Small intestine (tissue), 7 donors: ENCODE results near the gene JMJD1C. TPM values are rescaled to one million over a fixed set of nuclear protein-coding genes. Genes with fewer than 3 reads are reported as not detected.
A peak's percentile ranks its signal among the peaks of the same experiment; 100 is the strongest.

Experiments
- DNase-seq, 2 donors: peaks; one replicate each; pipeline versions ENCODE4 v3.0.0 to v3.0.0-alpha.2; 2013
- FAIRE-seq: peaks from 2 replicates; lab custom pipeline; 2012; peaks lifted over from hg19 to GRCh38; lab: Jason Lieb, UNC
- H3K27ac ChIP-seq, 3 donors: one replicate each; pipeline ENCODE4 v1.5.1; 2013; ENCODE audit warnings: low read length in 2 of 3, mild to moderate bottlenecking in 2 of 3, control low read depth in 1 of 3, inconsistent platforms in 1 of 3, low read depth in 1 of 3, moderate library complexity in 1 of 3
- H3K27me3 ChIP-seq, 3 donors: one replicate each; pipeline ENCODE4 v1.6.1; 2013; ENCODE audit warnings: low read length in 3 of 3, inconsistent platforms in 1 of 3; ENCODE audit not compliant: control insufficient read depth in 3 of 3, insufficient read depth in 3 of 3
- H3K36me3 ChIP-seq, 3 donors: one replicate each; pipeline ENCODE4 v1.6.1; 2013; ENCODE audit warnings: low read length in 3 of 3, inconsistent platforms in 1 of 3, low read depth in 1 of 3, mild to moderate bottlenecking in 1 of 3, moderate library complexity in 1 of 3; ENCODE audit not compliant: control insufficient read depth in 3 of 3, insufficient read depth in 2 of 3
- H3K4me1 ChIP-seq, 3 donors: one replicate each; pipeline ENCODE4 v1.6.1; 2013; ENCODE audit warnings: low read length in 2 of 3, inconsistent platforms in 1 of 3, low read depth in 1 of 3, mild to moderate bottlenecking in 1 of 3, moderate library complexity in 1 of 3; ENCODE audit not compliant: control insufficient read depth in 3 of 3, insufficient read depth in 2 of 3
- H3K4me3 ChIP-seq, 3 donors: one replicate each; pipeline ENCODE4 v1.5.1; 2013; ENCODE audit warnings: low read length in 3 of 3, control low read depth in 1 of 3, inconsistent platforms in 1 of 3, low read depth in 1 of 3, mild to moderate bottlenecking in 1 of 3, moderate library complexity in 1 of 3
- H3K9me3 ChIP-seq, 2 donors: one replicate each; pipeline ENCODE4 v1.6.1; 2013; ENCODE audit warnings: low read depth in 1 of 2, low read length in 1 of 2; ENCODE audit not compliant: control insufficient read depth in 2 of 2, insufficient read depth in 1 of 2
- WGBS, 3 donors: extraction: QIAGEN DNeasy Blood & Tissue Kit; methylation state at CpG; one replicate each; pipeline ENCODE4 v1.1.7; 2013; 5-methylcytosine and 5-hydroxymethylcytosine counted together
- polyA plus RNA-seq, 4 donors: library from polyadenylated mRNA; stranded (reverse) in 3 of 4; unstranded in 1 of 4; fragments of 200-250 nt in 3 of 4; fragments of 120-200 nt in 1 of 4; gene quantifications; one replicate each; pipeline versions ENCODE4 v1.2.1 to v1.2.3, GENCODE V29; 2013
- donor health status: healthy with polysubstance abuse.
- donor health status: control.
- donor health status: control.
- donor health status: Bipolar disorder and iron deficiency.
- donor health status: healthy.

The JMJD1C gene
- polyA plus RNA-seq, 4 donors, result 22.4 to 108 (median 39.1) TPM

DNA sequence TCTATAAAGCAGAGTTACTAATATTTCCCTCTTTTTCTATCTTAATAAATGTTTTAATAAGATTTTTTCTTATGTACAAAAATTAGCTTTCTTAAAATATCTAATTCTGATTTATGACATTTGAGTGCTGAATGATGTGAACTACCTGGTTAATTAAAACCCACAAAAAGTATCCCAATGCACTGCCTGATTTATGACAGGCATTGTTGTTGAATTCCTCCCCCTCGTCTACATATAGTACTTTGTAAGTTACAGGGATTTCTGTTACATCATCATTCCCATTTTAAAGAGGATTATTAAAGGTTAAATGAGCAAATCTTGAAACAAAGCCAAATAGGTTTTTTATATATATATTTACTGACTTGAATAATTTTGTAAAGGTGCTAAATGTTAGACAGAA, 241.5 kb downstream of the JMJD1C start:
- Histone ChIP-seq H3K4me1 (peaks cover 0 to 5% (median 3%) of the 10 kb centered on the region in 3 donors), H3K27ac (no peak overlapping the region), H3K9me3 (no peaks in the 10 kb centered on the region), H3K4me3 (no peak overlapping the region), H3K36me3 (peaks cover 0 to 16% (median 0%) of the 10 kb centered on the region in 3 donors), H3K27me3 (no peaks in the 10 kb centered on the region)
- no peak for FAIRE-seq
- 77 to 81% (median 80%) methylated on average over 1 of the region's 1 CpG for WGBS, 3 donors
- DNase-seq, result no peak

DNA sequence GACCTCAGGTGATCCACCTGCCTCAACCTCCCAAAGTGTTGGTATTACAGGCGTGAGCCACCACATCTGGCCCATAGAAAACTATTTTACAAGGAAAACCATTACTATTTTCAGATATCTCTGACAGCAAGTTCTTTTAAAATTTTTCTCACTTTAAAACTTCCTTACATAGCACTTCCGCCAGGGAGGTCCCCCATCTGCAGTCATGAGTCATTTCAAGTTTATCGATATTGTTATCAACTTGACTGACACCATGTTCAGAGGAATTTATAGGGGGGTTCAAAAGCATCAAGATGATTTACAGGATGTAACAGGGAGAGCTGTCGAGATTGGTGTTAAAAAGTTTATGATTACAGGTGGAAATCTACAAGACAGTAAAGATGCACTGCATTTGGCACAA, 243.8 kb downstream of the JMJD1C start:
- Histone ChIP-seq H3K36me3 (peaks cover 0 to 16% (median 0%) of the 10 kb centered on the region in 3 donors), H3K9me3 (no peaks in the 10 kb centered on the region), H3K4me1 (peaks cover 0 to 7% (median 0%) of the 10 kb centered on the region in 3 donors), H3K27ac (no peak overlapping the region), H3K4me3 (no peak overlapping the region), H3K27me3 (no peaks in the 10 kb centered on the region)
- DNase-seq (no peak), FAIRE-seq (no peak)
- WGBS, 3 donors, result 62 to 71% (median 64%) methylated on average over 4 of the region's 4 CpGs

DNA sequence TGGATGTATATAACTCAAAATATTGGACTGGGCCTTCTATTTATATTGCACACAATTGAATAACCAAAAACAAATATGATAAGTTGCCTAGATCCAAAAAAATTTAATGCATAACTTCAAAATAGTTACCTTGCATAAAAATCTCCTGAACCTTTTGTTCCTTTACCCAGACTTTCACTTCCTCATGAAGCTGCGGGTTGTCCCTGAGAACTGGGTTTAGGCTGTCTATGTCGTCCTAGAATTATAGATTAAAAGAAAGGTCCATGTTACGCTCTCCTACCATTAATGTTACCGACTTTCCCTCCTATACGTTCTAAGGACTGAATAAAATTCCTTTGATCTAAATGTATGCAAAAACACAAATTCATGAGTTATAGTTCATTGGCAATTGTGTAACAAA, 246.0 kb downstream of the JMJD1C start:
- Histone ChIP-seq H3K27ac (no peak overlapping the region), H3K36me3 (peaks cover 0 to 13% (median 4%) of the 10 kb centered on the region in 3 donors), H3K9me3 (no peaks in the 10 kb centered on the region), H3K4me3 (no peak overlapping the region), H3K27me3 (no peaks in the 10 kb centered on the region), H3K4me1 (peaks cover 0 to 3% (median 0%) of the 10 kb centered on the region in 3 donors)
- FAIRE-seq (no peak), DNase-seq (no peak)
- 83 to 92% (median 84%) methylated on average over 5 of the region's 5 CpGs for WGBS, 3 donors

DNA sequence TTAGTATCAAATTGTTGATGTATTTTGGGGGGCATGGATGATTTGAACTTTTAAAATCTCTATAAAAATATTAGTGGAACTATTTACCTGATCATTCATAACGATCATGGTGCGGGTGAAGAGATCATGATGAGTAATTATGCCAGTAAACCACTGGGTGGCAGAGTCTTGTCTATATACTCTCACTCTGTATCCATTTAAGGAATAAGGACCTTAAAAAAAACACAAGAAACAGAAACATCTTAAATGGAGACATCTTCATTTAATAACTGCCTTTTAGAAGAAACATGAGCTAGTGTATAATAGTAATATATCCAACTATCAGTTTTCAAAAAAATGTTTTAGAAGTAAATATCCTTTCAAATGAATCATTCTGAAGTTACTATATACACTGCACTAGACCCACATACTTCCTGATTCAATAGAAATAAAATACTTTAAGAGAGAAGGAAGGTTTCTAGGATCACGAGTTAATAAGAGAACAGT, 248.6 kb downstream of the JMJD1C start:
- Histone ChIP-seq H3K27ac (peak overlapping the region in 1 of 3 donors; percentile 46), H3K27me3 (no peaks in the 10 kb centered on the region), H3K4me1 (peaks cover 0 to 3% (median 0%) of the 10 kb centered on the region in 3 donors), H3K36me3 (peaks cover 0 to 16% (median 12%) of the 10 kb centered on the region in 3 donors), H3K4me3 (no peak overlapping the region), H3K9me3 (no peaks in the 10 kb centered on the region)
- DNase-seq (peak; percentile 61 to 68), FAIRE-seq (peak; percentile 44)
- WGBS, 3 donors, result 2 to 8% (median 8%) methylated on average over 3 of the region's 3 CpGs

DNA sequence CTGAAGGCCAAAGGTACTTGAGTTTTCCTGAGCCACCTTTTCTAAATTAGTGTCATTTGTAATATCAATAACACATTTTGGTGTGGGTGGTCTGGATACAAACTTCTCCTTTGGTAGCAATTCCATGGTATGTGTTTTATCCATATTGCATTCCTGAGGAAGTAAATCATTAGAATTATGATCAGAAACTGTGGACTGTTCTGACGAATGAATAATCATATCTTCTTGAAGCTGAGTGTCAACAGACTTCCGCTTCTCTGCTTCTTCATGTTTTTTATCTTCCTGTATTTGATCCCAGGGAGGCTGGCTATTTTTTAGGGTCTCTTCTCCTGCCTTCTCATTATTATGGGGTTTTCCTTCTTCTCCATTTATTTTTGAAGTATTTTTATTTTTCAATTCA, 251.2 kb downstream of the JMJD1C start:
- WGBS, 3 donors, result 65 to 86% (median 69%) methylated on average over 2 of the region's 2 CpGs
- no peak overlapping the region for H3K27ac ChIP-seq

DNA sequence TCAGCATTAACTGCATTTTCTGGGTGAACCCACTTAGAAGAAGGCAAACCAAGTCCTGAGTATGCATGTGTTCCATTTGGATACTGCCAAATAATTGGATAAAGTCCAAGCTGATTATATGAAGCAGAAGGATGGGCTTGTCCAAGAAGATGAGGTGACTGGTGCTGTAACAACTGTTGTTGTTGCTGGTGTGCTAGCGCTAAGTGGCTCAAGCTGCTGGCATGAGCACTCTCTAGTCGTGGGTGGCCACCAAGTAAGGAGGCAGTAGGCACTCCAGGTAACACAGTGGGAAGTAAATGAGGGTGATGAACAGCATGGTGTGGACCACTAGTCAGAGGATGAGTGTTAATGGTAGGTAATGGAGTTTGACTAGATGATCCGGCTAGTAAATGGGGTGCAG, 252.3 kb downstream of the JMJD1C start:
- FAIRE-seq, result no peak
- Histone ChIP-seq H3K4me1 (peaks cover 0 to 3% (median under 1%) of the 10 kb centered on the region in 3 donors), H3K4me3 (no peak overlapping the region), H3K36me3 (peaks cover 0 to 16% (median 14%) of the 10 kb centered on the region in 3 donors), H3K27me3 (no peaks in the 10 kb centered on the region), H3K9me3 (peaks cover 0 to 2% of the 10 kb centered on the region in 2 donors), H3K27ac (no peak overlapping the region)
- DNase-seq, result no peak
- 86 to 93% (median 90%) methylated on average over 3 of the region's 3 CpGs for WGBS, 3 donors

More for the DNA sequence above, 251.2 kb downstream of the JMJD1C start:
- H3K4me1 ChIP-seq, result peaks cover 0 to 3% (median 0%) of the 10 kb centered on the region in 3 donors
- no peaks in the 10 kb centered on the region for H3K27me3 ChIP-seq
- H3K36me3 ChIP-seq, result peaks cover 0 to 16% (median 12%) of the 10 kb centered on the region in 3 donors
- DNase-seq (no peak), FAIRE-seq (no peak)
- no peak overlapping the region for H3K4me3 ChIP-seq
- peaks cover 0 to 2% of the 10 kb centered on the region in 2 donors for H3K9me3 ChIP-seq

DNA sequence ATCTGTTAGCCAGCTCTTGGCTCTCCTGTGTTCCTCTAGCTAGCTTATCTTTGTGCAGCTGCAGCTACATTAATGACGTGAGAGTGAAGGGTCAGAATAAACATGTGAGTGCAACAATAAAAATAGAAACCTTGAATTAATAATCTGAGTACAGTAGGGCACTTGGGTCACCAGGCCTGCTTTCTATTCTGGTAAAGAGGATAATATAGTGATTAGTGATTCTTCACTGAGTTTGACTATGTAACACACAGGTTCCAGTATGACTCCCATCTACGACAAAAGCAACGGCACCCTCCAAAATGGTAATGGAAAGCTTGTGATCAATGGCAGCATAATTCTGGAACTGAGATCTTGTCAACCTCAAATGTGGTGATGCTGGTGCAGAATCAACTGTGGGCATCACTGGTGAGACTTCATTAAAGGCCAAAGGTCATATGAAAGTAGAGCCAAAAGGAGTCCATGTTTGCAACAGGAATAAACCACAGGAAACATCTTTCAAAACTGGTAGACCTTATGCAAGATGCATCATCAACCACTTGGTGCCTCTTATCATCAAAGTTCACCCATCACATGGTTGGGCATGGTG, 255.1 kb downstream of the JMJD1C start:
- peak in 1 of 2 donors; percentile 15 for DNase-seq
- peaks cover 0 to 21% (median 13%) of the 10 kb centered on the region in 3 donors for H3K36me3 ChIP-seq
- H3K4me3 ChIP-seq, result no peak overlapping the region
- peaks cover 3 to 17% (median 5%) of the 10 kb centered on the region in 3 donors for H3K4me1 ChIP-seq
- no peaks in the 10 kb centered on the region for H3K27me3 ChIP-seq
- no peak overlapping the region for H3K27ac ChIP-seq
- H3K9me3 ChIP-seq, result peaks cover 0 to 2% of the 10 kb centered on the region in 2 donors
- WGBS, 3 donors, result 45 to 56% (median 54%) methylated on average over 3 of the region's 3 CpGs
- FAIRE-seq, result no peak

DNA sequence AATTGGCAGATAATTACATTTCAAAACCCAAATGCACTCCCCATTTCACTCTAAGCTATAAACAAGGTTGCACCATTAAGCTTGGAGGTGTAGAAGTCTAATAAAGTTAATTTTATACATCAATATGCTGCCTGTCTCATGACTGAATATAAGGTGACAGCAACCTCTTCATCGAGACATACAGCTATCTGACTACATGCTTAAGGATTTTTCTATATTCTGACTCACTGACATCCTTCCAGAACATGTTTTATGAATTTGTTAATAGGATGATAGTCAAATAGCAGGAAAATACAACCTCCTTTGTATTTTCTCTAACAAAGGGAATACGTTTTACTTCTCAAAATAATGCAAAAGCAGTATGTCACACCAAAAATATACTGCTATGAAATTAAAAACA, 256.1 kb downstream of the JMJD1C start:
- Histone ChIP-seq H3K36me3 (peaks cover 0 to 16% (median 15%) of the 10 kb centered on the region in 3 donors), H3K27ac (no peak overlapping the region), H3K27me3 (no peaks in the 10 kb centered on the region), H3K4me3 (no peak overlapping the region), H3K4me1 (peaks cover 3 to 17% (median 5%) of the 10 kb centered on the region in 3 donors), H3K9me3 (peaks cover 0 to 2% of the 10 kb centered on the region in 2 donors)
- 91 to 94% (median 93%) methylated on average over 2 of the region's 2 CpGs for WGBS, 3 donors
- FAIRE-seq (no peak), DNase-seq (no peak)
